Ovary (tissue), 3 donors: ENCODE data around the gene MSL3B.

Source experiments
- CTCF ChIP-seq, 3 donors: fragments of 450-650 bp in 2 of 3; fragments of 200-600 bp in 1 of 3; IDR thresholded peaks; one replicate each; pipeline versions ENCODE4 v1.5.1 to v1.8.0; 2016 to 2022; ENCODE audit warnings: antibody characterized with exemption in 3 of 3, mild to moderate bottlenecking in 1 of 3
- EP300 ChIP-seq: sonication (generic); formaldehyde crosslinking; IDR thresholded peaks from one replicate; pipeline ENCODE4 v1.6.1; 2017; ENCODE audit warnings: antibody characterized with exemption
- POLR2A ChIP-seq: fragments of 450-650 bp; IDR thresholded peaks from one replicate; pipeline ENCODE4 v1.6.1; 2017; ENCODE audit warnings: antibody characterized with exemption, mild to moderate bottlenecking, moderate library complexity
- donor health status: DM: no; HTN: no; CAD: no.

DNA sequence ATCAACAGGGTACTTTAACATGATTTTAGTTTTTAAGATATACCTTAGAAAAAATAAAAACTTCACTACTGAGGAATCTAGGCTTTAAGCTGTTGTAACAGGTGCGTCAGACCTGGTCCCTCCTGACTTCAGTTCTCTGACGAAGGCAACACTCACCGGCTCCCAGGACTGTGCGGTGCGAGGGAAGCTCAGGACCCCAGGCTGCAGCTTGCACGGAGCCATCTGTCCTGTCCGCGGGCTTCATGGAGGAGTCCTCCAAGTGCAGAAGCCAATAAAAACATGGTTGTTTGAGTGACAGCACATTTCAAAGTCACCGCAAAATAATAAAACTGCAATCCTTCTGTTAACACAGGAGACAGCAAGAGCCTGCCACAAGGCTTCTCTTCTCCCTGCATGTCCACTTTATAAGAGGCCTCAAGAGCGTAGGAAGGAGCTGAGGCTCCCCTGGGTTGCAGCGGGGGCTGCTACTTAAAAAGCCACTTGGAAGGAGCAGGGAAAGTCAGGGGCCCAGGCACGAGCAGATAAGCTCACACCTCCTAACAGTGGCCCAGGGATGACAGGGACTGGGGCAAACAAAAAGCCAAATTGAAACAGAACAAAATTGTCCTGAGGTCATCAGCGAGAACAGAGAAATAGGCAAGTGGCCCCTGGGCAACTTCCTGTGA, 18.4 kb downstream of the MSL3B start:
- TF ChIP-seq CTCF (IDR thresholded peaks at IDR 0.05) (no peak), EP300 (no peak), POLR2A (no peak)
